A673 (cell line): ENCODE results near the gene AFG1L. TPM values are rescaled to one million over a fixed set of nuclear protein-coding genes. Genes with fewer than 3 reads are reported as not detected.
"Not testable (repeated sequence)": the region's sequence is repeated elsewhere in the genome, so short reads cannot be mapped to it uniquely, and the experiment has no call there.

Experiments used
- BruUV-seq: library from RNA; stranded (reverse); fragments of 400-500 nt; replicated peaks from 2 replicates; lab custom pipeline; 2021; lab: Mats Ljungman, UMichigan
- CTCF ChIA-PET: fragments of 300-600 bp; sonication (Branson Sonifier 250); formaldehyde crosslinking; loops from one replicate; lab custom pipeline; 2022; ENCODE audit warnings: antibody characterized with exemption; lab: Charles Lee
- POLR2A ChIA-PET: fragments of 300-600 bp; sonication (Branson Sonifier 250); formaldehyde crosslinking; loops from one replicate; lab custom pipeline; 2022; ENCODE audit warnings: antibody characterized with exemption; ENCODE audit not compliant: low non-redundant PET; lab: Charles Lee
- DNase-seq: peaks from one replicate; pipeline ENCODE4 v3.0.0-alpha.2; 2015; ENCODE audit warnings: low spot score
- H3K27ac ChIP-seq: fragments of 200-600 bp; sonication (generic); 2 replicates; pipeline ENCODE4 v1.5.1; 2016; ENCODE audit warnings: mixed run types, low read depth, mild to moderate bottlenecking, mixed read lengths, antibody characterized with exemption, low read length; ENCODE audit not compliant: poor library complexity, severe bottlenecking
- H3K27me3 ChIP-seq: fragments of 200-600 bp; sonication (generic); replicated peaks from 2 replicates; pipeline ENCODE4 v1.6.1; 2017; ENCODE audit warnings: mixed run types, low read depth, mild to moderate bottlenecking, mixed read lengths, antibody characterized with exemption, low read length; ENCODE audit not compliant: insufficient read depth, poor library complexity
- H3K36me3 ChIP-seq: fragments of 200-600 bp; sonication (generic); 2 replicates; pipeline ENCODE4 v1.6.1; 2016; ENCODE audit warnings: mixed run types, mild to moderate bottlenecking, mixed read lengths, antibody characterized with exemption, low read length; ENCODE audit not compliant: insufficient read depth, poor library complexity, severe bottlenecking
- H3K4me1 ChIP-seq: fragments of 200-600 bp; sonication (generic); 2 replicates; pipeline ENCODE4 v1.6.1; 2017; ENCODE audit warnings: mixed run types, mild to moderate bottlenecking, mixed read lengths, antibody characterized with exemption, low read length; ENCODE audit not compliant: insufficient read depth, poor library complexity, severe bottlenecking
- H3K4me3 ChIP-seq: fragments of 200-600 bp; sonication (generic); 2 replicates; pipeline ENCODE4 v1.5.1; 2016; ENCODE audit warnings: low read depth, mixed run types, mild to moderate bottlenecking, mixed read lengths, low read length; ENCODE audit not compliant: poor library complexity, severe bottlenecking
- H3K9me3 ChIP-seq: fragments of 200-600 bp; sonication (generic); 2 replicates; pipeline ENCODE4 v1.6.1; 2016; ENCODE audit warnings: mixed run types, low read depth, mild to moderate bottlenecking, mixed read lengths, antibody characterized with exemption, low read length; ENCODE audit not compliant: poor library complexity, severe bottlenecking
- CTCF ChIP-seq: fragments of 300-800, 200-600 bp; sonication (generic); conservative IDR thresholded peaks from 2 replicates; pipeline ENCODE4 v1.5.1; 2017; ENCODE audit warnings: low read depth, mild to moderate bottlenecking, antibody characterized with exemption, low read length, moderate library complexity, mixed read lengths
- EZH2 ChIP-seq: fragments of 200-600 bp; sonication (generic); IDR thresholded peaks from 2 replicates; pipeline ENCODE4 v1.6.1; 2017; ENCODE audit warnings: borderline replicate concordance, low read depth, mild to moderate bottlenecking, mixed read lengths, antibody characterized with exemption, low read length; ENCODE audit not compliant: poor library complexity, severe bottlenecking
- intact Hi-C: fragments of 100-400 bp; cut with micrococcal nuclease; formaldehyde crosslinking; loops from one replicate; pipeline ENCODE4 v1.10.0; 2022; ENCODE audit not compliant: unreplicated experiment
- total RNA-seq: library from RNA; stranded (reverse); gene quantifications from 2 replicates; pipeline ENCODE4 v1.2.3, GENCODE V29; 2021

Gene AFG1L
- total RNA-seq, 1 experiment from 2014 or later = 7.5 TPM

DNA sequence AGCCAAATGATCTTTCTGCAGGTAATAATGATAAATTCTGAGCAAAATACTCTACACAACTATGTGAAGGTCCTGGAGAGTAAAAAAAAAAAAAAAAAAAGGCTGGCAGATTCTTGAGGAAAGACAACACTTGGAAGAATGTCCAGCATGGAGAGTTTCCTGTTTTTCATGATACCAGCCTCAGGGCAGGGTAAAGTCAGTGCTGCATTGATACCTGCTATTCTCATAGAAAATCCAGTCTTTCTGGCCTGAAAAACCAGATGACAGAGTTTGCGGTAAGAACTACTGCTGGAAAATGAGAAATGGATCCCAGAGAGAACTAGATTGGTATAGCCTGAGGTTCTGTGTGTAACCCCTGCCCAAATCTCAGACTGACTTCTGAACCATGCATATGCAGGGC is 89.1 kb downstream of the AFG1L start:
- H3K27ac ChIP-seq = no peak overlapping the region
- H3K4me3 ChIP-seq = no peak overlapping the region
- H3K9me3 ChIP-seq = no peaks in the 10 kb centered on the region
- ChIA-PET CTCF (no interaction called here), POLR2A (no interaction called here)
- peaks cover 9% of the 10 kb centered on the region for H3K4me1 ChIP-seq
- intact Hi-C loops = no loop called here
- BruUV-seq = no TSS peak
- no peaks in the 10 kb centered on the region for H3K27me3 ChIP-seq
- no peak for TF ChIP-seq CTCF
- H3K36me3 ChIP-seq = no peaks in the 10 kb centered on the region
- no peak for DNase-seq

GRCh38 chr6:108389190-108389589 is 94.3 kb downstream of the AFG1L start:
- H3K36me3 ChIP-seq, H3K27ac ChIP-seq, intact Hi-C loops, H3K9me3 ChIP-seq, DNase-seq, POLR2A ChIA-PET, H3K4me3 ChIP-seq, CTCF ChIA-PET, H3K27me3 ChIP-seq, BruUV-seq, H3K4me1 ChIP-seq: not testable (repeated sequence)

- Histone ChIP-seq H3K4me1 (no peaks in the 10 kb centered on the region), H3K27me3 (no peaks in the 10 kb centered on the region), H3K4me3 (no peak overlapping the region), H3K9me3 (no peaks in the 10 kb centered on the region), H3K36me3 (no peaks in the 10 kb centered on the region), H3K27ac (no peak overlapping the region)
- intact Hi-C loops = no loop called here
- no peak for DNase-seq
- ChIA-PET POLR2A (no interaction called here), CTCF (no interaction called here)
- BruUV-seq = no TSS peak
- TF ChIP-seq EZH2 (no peak), CTCF (no peak)
These were observed 100.4 kb downstream of the AFG1L start for GRCh38 chr6:108395297-108395696.

DNA sequence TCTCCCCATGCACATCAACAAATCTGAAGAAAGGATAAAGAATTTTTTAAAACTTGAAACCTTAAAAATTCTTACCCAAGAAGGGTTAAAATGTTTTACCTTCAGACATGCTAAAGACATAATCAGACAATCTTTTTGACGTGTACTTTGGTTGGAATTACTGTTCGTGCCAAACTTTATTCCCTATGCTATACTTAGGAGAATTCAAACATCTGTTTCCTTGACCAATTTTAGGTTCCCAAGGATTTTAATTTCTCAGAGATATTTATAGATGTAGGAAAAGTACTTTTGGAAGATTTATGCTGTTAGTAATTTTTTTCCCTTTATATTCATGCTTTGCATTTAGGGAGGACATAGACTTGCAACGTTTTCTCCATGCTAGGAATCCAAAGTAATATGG is 108.4 kb downstream of the AFG1L start:
- Histone ChIP-seq H3K27ac (no peak overlapping the region), H3K4me3 (no peak overlapping the region), H3K27me3 (no peaks in the 10 kb centered on the region), H3K9me3 (no peaks in the 10 kb centered on the region), H3K36me3 (no peaks in the 10 kb centered on the region), H3K4me1 (no peaks in the 10 kb centered on the region)
- no TSS peak for BruUV-seq
- ChIA-PET POLR2A (no interaction called here), CTCF (no interaction called here)
- no peak for DNase-seq
- TF ChIP-seq CTCF (no peak), EZH2 (no peak)
- intact Hi-C loops = no loop called here
